Psoas muscle (tissue), 8 donors: ENCODE results near the gene FTH1. TPM values are rescaled to one million over a fixed set of nuclear protein-coding genes. Genes with fewer than 3 reads are reported as not detected.

Experiments
- ATAC-seq, 4 donors: fragments of 200-7000 bp; cut with Tn5 transposase; one replicate each; pipeline ENCODE4 v1.9.1; 2020; ENCODE audit warnings: moderate library complexity in 3 of 4, mild to moderate bottlenecking in 2 of 4
- DNase-seq, 2 donors: peaks; one replicate each; pipeline ENCODE4 v3.0.0-alpha.2; 2020
- H3K27ac ChIP-seq: fragments of 200-600 bp; one replicate; pipeline ENCODE4 v1.8.0; 2022
- H3K27me3 ChIP-seq, 3 donors: fragments of 200-600 bp in 1 of 3; one replicate each; pipeline versions ENCODE4 v1.6.1 to v1.8.0; 2013 to 2022; ENCODE audit warnings: low read length in 2 of 3, mild to moderate bottlenecking in 2 of 3, moderate library complexity in 1 of 3; ENCODE audit not compliant: insufficient read depth in 3 of 3
- H3K36me3 ChIP-seq, 2 donors: fragments of 200-600 bp in 1 of 2; one replicate each; pipeline versions ENCODE4 v1.6.1 to v1.8.0; 2013 to 2022; ENCODE audit warnings: low read depth in 1 of 2, mild to moderate bottlenecking in 1 of 2, moderate library complexity in 1 of 2; ENCODE audit not compliant: insufficient read depth in 1 of 2
- H3K4me1 ChIP-seq: fragments of 200-600 bp; one replicate; pipeline ENCODE4 v1.8.0; 2022
- H3K4me3 ChIP-seq: fragments of 200-600 bp; one replicate; pipeline ENCODE4 v1.8.0; 2022; ENCODE audit warnings: mild to moderate bottlenecking
- H3K9me3 ChIP-seq: fragments of 200-600 bp; one replicate; pipeline ENCODE4 v1.8.0; 2022
- CTCF ChIP-seq: fragments of 200-600 bp; IDR thresholded peaks from one replicate; pipeline ENCODE4 v1.8.0; 2022; ENCODE audit warnings: antibody characterized with exemption
- WGBS, 3 donors: extraction: QIAGEN DNeasy Blood & Tissue Kit; methylation state at CpG; one replicate each; pipeline versions ENCODE4 v1.1.6 to v1.1.7; 2013; 5-methylcytosine and 5-hydroxymethylcytosine counted together
- intact Hi-C, 2 donors: fragments of 100-400 bp; cut with DNase I; formaldehyde crosslinking; loops; one replicate each; pipeline versions ENCODE4 v1.11.0 to v1.14.2; 2022
- polyA plus RNA-seq, 3 donors: library from polyadenylated mRNA; stranded (reverse); fragments of 200-250 nt; gene quantifications; one replicate each; pipeline ENCODE4 v1.2.3, GENCODE V29; 2013
- total RNA-seq, 4 donors: library from RNA; stranded (reverse); fragmentation: NEBNext Ultra II Directional in 2 of 4; extraction: Animal tissue kit (Norgen Biotek cat#: 25700) in 2 of 4; gene quantifications; one replicate each; pipeline versions ENCODE4 v1.2.1 to v1.2.4, GENCODE V29; 2021 to 2023
- donor health status: healthy with polysubstance abuse.
- donor health status: DM: no; HTN: no; CAD: no; lungs with moderate emphysema.
- donor health status: Bipolar disorder and iron deficiency.
- donor health status: healthy.
- donor health status: DM: yes; HTN: yes; CAD: no.
- donor health status: DM: no; HTN: no; CAD: no.
- donor health status: DM: no; HTN: no; CAD: no.
- donor health status: DM: yes; HTN: yes; CAD: no.

Gene FTH1
- total and polyA plus RNA-seq, 7 donors, result 2,269 to 16,176 (median 3,132) TPM

DNA sequence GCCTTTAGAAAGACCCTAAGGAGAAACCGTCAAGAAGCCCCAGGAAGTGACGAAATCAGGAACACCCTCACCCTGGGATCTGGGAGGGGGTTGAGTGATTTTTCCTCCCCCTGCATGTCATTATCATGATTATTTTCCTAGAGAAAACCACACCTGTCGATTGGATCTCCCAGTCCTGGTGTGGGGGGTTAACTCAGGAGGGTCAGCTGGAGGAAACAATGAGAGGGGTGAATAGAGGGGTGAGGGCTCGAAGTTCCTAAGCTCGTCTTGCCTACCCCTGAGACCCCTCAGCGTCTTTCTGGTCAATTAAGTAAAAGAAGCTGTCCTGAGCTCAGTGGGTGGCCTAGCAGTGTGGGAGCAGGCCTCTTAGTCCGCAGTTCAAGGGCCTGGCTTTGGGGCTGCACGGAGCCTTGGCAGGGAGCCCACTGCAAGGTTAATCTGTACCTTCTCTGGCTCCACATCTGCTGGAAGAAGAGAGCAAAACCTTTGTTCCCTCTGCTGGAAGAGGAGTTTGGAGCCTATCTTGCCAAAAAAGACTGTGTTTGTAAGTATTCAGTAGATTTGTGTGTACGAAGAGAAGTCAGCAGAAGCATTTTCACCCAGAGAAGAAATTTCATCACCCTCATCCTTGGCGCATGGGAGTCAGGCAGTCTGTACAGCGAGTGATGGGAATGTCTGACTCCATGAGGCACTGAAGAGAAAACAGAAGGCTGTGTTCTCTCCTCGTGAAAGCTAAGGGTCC is 34.2 kb upstream of the FTH1 start:
- peaks cover 6% of the 10 kb centered on the region for H3K9me3 ChIP-seq
- no peak overlapping the region for H3K27ac ChIP-seq
- TF ChIP-seq CTCF, result no peak
- no peaks in the 10 kb centered on the region for H3K4me1 ChIP-seq
- 59 to 68% (median 61%) methylated on average over 12 of the region's 12 CpGs for WGBS, 3 donors
- no peaks in the 10 kb centered on the region for H3K36me3 ChIP-seq
- ATAC-seq (no peak), DNase-seq (no peak)
- intact Hi-C loops, result no loop called here
- H3K27me3 ChIP-seq, result peaks cover 0 to 11% (median 0%) of the 10 kb centered on the region in 3 donors
- H3K4me3 ChIP-seq, result no peak overlapping the region

- no peak for ATAC-seq
- H3K27ac ChIP-seq, result no peak overlapping the region
Measured at GRCh38 chr11:62000539-62001446, 33.4 kb upstream of the FTH1 start.

DNA sequence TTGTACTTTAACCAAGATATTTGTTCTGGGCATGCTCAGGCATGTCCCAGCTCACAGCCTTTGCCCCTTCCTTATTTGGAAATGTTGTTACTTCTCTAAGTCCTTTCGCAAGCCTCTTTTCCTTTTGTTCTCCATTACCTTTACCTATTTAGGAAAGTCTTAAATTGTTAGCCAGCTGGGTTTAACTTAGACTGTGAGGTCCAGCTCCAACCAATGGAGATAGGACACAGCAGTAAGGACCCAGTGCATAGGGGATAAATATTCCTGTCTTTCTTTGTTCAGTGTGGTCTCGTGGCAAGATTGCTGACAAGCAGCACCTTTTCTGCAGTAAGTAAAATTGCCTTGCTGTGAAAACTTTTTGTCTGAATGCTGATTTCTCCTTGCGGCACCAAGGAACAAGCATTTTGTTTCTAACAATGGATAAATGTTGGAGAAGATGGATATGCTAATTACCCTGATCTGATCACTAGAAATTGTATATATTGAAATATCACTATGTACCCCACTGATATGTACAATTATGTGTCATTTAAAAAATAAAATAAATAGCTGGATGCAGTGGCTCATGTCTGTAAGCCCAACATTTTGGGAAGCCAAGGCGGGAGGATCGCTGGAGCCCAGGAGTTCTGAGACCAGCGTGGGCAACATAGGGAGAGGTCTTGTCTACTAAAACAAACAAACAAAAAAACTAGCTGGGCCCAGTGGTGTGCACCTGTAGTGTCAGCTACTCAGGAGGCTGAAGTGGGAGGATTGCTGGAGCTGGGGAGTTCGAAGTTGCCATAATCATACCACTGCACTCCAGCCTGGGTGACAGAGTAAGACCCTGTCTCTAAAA is 31.9 kb upstream of the FTH1 start:
- Histone ChIP-seq H3K4me3 (no peak overlapping the region), H3K27me3 (no peaks in the 10 kb centered on the region), H3K4me1 (no peaks in the 10 kb centered on the region), H3K36me3 (no peaks in the 10 kb centered on the region), H3K9me3 (peaks cover 6% of the 10 kb centered on the region), H3K27ac (no peak overlapping the region)
- DNase-seq (no peak), ATAC-seq (no peak)
- no peak for TF ChIP-seq CTCF
- intact Hi-C loops, result no loop called here
- 97 to 99% (median 97%) methylated on average over 7 of the region's 7 CpGs for WGBS, 3 donors

More at GRCh38 chr11:62000539-62001446, 33.4 kb upstream of the FTH1 start:
- 89 to 91% (median 90%) methylated on average over 23 of the region's 23 CpGs for WGBS, 3 donors
- no peak for DNase-seq
- intact Hi-C loops, result no loop called here
- peaks cover 6% of the 10 kb centered on the region for H3K9me3 ChIP-seq
- no peak for TF ChIP-seq CTCF
- no peak overlapping the region for H3K4me3 ChIP-seq
- peaks cover 0 to 11% (median 0%) of the 10 kb centered on the region in 3 donors for H3K27me3 ChIP-seq
- no peaks in the 10 kb centered on the region for H3K4me1 ChIP-seq
- no peaks in the 10 kb centered on the region for H3K36me3 ChIP-seq

DNA sequence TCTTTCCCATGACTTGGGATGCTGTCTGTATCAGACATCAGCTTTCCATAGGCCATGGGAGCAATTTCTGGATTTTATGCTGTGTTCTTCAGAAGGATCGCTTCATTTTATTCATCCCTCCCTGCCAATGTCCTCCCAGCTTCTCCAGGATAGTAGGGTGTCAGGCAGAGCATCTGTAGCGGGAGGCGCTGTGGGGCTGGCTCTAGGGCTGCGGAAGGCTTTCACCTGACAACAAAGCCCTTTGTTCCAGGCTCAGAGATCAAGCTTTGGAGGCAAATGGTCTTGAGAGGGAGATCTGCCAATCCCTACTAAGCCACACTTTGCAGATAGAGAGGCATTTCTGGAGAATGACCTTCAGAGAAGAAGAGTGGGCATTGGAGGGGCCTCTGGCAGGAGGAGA is 29.5 kb upstream of the FTH1 start:
- ATAC-seq (no peak), DNase-seq (no peak)
- H3K36me3 ChIP-seq, result no peaks in the 10 kb centered on the region
- H3K4me1 ChIP-seq, result no peaks in the 10 kb centered on the region
- peaks cover 6% of the 10 kb centered on the region for H3K9me3 ChIP-seq
- intact Hi-C loops, result no loop called here
- 95 to 97% (median 96%) methylated on average over 4 of the region's 4 CpGs for WGBS, 3 donors
- no peak overlapping the region for H3K4me3 ChIP-seq
- no peak overlapping the region for H3K27ac ChIP-seq
- H3K27me3 ChIP-seq, result no peaks in the 10 kb centered on the region
- TF ChIP-seq CTCF, result no peak
